Measurements from ENCODE around the gene GDF15.
A peak's percentile ranks its signal among the peaks of the same experiment; 100 is the strongest.
"Not testable (repeated sequence)": the region's sequence is repeated elsewhere in the genome, so short reads cannot be mapped to it uniquely, and the experiment has no call there.

GDF15 gene

DNA sequence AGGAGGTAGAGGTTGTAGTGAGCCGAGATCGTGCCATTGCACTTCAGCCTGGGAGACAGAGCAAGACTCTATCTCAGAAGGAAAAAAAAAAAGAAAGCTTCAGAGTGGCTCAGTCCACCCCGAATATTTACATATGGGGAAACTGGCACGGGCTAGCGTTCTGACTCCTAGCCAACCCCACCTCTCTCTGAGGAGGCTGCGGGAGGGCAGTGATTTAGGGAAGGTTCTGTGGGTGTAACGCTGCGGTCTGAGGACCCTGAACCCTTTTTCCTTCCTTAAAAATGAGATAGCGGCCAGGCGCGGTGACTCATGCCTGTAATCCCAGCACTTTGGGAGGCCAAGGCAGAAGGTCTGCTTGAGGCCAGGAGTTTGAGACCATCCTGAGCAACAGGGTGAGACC lies 6.5 kb downstream of the GDF15 start:
- DNase-seq, result peak; percentile 95 to 96

DNA sequence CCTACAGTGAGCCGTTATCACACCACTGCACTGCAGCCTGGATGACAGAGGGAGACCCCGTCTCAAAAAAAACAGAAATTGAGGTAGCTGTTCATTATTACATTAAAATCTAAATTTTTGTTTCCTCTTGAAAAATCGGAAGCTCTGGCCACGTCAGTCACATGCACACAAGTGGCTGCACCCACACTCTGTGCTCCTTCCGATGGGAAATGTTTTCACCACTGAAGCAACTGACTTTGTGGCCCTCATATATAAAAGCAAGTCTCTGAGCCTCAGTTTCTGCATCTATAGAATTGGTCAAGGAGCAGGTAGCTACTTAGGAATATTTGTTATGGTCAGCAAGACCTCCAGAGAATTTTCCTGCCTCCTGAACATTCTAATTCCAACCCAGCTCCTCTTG lies 7.0 kb downstream of the GDF15 start:
- peak; percentile 83 to 89 for DNase-seq

GRCh38 chr19:18393836-18394235 lies 7.9 kb downstream of the GDF15 start:
- DNase-seq, result peak; percentile 85 to 89

GRCh38 chr19:18396471-18397241 lies 10.7 kb downstream of the GDF15 start:
- no peak for DNase-seq

GRCh38 chr19:18397242-18398202 lies 11.6 kb downstream of the GDF15 start, which contains the start of gene LRRC25:
Gene LRRC25, minus strand, starts transcription at chr19:18397622. Its CDS starts 659 bp downstream, at chr19:18396963.
- DNase-seq, result peak; percentile 83 to 93

DNA sequence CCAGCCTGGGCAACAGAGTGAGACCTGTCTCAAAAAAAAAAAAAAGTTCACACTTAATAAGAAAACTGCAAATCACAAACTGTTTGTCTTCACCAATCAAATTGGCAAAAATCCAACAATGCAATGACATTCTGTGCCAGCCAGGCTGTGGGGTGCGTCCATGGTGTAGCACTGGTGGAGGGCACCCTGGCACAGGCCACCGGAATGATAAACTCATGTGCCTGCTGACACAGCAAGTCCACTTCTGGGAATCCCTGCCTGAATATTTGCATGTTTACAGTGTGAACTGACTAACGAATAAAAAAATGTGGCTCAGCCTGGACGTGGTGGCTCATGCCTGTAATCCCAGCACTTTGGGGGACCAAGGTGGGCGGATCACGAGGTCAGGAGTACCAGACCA lies 13.1 kb downstream of the GDF15 start:
- peak in 1 of 2 donors; percentile 11 for DNase-seq

- peak; percentile 95 to 96 for DNase-seq
Observed at GRCh38 chr19:18401580-18402112, 15.7 kb downstream of the GDF15 start.

DNA sequence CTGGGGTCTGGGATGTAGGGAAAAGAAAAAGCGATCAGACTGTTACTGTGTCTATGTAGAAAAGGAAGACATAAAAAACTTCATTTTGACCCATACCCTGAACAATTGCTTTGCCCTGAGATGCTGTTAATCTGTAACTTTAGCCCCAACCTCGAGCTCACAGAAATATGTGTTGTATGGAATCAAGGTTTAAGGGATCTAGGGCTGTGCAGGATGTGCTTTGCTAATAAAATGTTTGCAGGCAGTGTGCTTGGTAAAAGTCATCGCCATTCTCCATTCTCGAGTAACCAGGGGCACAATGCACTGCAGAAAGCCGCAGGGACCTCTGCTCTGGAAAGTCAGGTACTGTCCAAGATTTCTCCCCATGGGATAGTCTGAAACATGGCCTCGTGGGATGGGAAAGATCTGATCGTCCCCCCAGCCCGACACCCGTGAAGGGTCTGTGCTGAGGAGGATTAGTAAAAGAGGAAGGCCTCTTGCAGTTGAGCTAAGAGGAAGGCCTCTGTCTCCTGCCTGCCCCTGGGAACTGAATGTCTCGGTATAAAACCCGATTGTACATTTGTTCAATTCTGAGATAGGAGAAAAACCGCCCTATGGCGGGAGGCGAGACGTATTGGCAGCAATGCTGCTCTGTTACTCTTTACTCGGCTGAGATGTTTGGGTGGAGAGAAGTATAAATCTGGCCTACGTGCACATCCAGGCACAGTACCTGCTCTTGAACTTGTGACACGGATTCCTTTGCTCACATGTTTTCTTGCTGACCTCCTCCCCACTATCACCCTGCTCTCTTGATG lies 16.7 kb downstream of the GDF15 start:
- not testable (repeated sequence) for DNase-seq

DNA sequence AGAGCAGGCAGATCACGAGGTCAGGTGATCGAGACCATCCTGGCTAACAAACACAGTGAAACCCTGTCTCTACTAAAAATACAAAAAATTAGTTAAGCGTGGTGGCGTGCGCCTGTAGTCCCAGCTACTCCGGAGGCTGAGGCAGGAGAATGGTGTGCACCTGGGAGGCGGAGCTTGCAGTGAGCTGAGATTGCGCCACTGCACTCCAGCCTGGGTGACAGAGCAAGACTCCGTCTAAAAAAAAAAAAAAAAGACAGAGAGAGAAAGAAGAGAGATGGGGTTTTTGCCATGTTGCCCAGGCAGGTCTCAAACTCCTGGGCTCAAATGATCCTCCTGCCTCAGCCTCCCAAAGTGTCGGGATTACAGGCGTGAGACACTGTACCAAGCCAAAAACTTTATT lies 19.8 kb downstream of the GDF15 start:
- DNase-seq, result not testable (repeated sequence)

DNA sequence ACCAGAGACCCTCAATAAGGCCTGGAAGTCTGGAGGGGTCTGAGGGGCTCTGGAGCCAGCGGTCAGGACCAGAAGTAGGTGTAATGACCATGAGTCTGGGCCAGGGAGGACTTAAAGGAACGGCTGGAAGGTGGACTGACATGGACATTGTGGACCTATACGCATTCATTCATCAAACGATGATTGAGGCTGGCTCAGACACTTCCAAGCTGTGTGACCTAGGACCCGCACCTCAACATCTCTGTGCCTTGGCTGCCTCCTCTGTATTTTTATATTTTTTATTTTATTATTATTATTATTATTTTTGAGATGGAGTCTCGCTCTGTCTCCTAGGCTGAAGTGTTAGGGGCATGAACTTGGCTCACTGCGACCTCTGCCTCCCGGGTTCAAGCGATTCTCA lies 20.8 kb downstream of the GDF15 start:
- no peak for DNase-seq

GRCh38 chr19:18408053-18408476 lies 22.1 kb downstream of the GDF15 start:
- peak; percentile 47 to 51 for DNase-seq

- no peak for DNase-seq
Observed at GRCh38 chr19:18412610-18413239, 26.8 kb downstream of the GDF15 start.

DNA sequence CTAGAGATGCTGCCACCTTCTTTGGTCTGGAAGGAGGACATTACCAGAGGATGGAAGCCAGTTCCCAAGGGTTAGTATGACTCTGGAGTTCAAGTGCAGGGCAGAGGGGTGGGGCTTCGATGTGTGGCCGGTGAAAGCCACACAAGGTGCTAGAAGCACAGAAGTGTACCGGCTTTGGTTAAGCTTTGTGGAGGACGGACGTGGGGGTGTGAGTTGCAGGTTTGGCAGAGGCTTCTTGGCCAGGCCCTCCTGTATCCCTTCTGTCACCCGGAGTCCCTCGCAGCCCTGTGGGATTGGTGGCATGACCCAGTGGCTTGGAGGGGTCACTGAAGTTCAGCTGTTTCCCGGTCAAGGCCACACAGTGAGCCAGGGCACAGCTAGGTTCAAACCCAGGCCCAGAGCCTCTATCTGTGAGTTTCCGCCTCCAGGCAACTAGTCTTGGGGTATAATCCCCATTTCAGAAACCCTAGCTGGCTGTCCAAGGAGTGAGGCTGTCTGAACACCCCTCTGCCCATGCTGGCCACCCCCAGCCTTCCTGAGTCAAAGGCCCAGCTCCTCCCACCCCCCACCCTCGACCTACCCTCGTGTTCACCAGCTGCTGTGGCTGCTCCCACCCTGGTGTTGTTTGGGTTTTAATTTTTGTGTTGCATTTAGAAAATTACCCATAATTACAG lies 28.7 kb downstream of the GDF15 start:
- peak in 1 of 2 donors; percentile 50 for DNase-seq

GRCh38 chr19:18415178-18415867 lies 29.4 kb downstream of the GDF15 start:
- DNase-seq, result peak; percentile 86 to 94

- DNase-seq, result peak; percentile 76 to 81
Observed at GRCh38 chr19:18416778-18417249, 30.9 kb downstream of the GDF15 start.

GRCh38 chr19:18417250-18418028 lies 31.5 kb downstream of the GDF15 start:
- peak; percentile 75 to 78 for DNase-seq

GRCh38 chr19:18418029-18418482 lies 32.1 kb downstream of the GDF15 start:
- DNase-seq, result peak; percentile 61 to 71

- DNase-seq, result peak; percentile 55 to 66
Observed at GRCh38 chr19:18418483-18419194, 32.7 kb downstream of the GDF15 start.

All from inflammatory macrophage (primary cell).